ENCODE measurements around the gene SOX9. TPM values are rescaled to one million over a fixed set of nuclear protein-coding genes. Genes with fewer than 3 reads are reported as not detected.

The SOX9 gene
- total RNA-seq, result 0.37 and 1.6 TPM in 2 replicates

GRCh38 chr17:72120642-72121163, at the start of gene SOX9:
Gene SOX9, plus strand, starts transcription at chr17:72121020. Its CDS starts 372 bp downstream, at chr17:72121392.

Data from subcutaneous preadipocyte (primary cell).